ENCODE measurements around the gene ZNG1F.
"Not testable (repeated sequence)": the region's sequence is repeated elsewhere in the genome, so short reads cannot be mapped to it uniquely, and the experiment has no call there.

ZNG1F gene

GRCh38 chr9:41082358-41082757 lies 106.8 kb downstream of the ZNG1F start:
- DNase-seq, result not testable (repeated sequence)
